ENCODE data around the gene USP46. TPM values are rescaled to one million over a fixed set of nuclear protein-coding genes. Genes with fewer than 3 reads are reported as not detected.

Gene USP46
- total RNA-seq, 1 experiment from 2014 or later: 14.5 TPM

DNA sequence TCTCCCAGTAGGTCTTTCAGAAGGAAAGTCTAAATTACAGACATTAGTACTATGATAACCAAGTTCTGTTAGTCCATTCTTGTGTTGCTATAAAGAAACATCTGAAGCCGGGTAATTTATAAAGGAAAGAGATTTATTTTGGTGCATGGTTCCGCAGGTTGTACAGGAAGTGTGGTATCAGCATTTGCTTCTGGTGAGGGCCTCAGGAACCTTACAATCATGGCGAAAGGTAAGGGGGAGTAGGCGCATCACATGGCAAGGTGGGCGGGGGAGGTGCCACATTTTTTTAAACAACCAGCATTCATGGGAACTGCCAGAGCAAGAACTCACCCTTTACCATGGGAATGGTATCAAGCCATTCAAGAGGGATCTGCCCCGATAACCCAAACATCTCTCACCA, 26.2 kb upstream of the USP46 start:
- no peaks in the 10 kb centered on the region for H3K79me2 ChIP-seq (ENCODE audit: low read length)
- H3K9me3 ChIP-seq (ENCODE audit: low read length): no peaks in the 10 kb centered on the region
- no peaks in the 10 kb centered on the region for H3K9me2 ChIP-seq (replicated peaks; ENCODE audit: insufficient read depth, low read length)
- H3K4me3 ChIP-seq (ENCODE audit: low read length): no peak overlapping the region
- no peaks in the 10 kb centered on the region for H4K20me1 ChIP-seq (ENCODE audit: insufficient read depth, low read depth, low read length)
- no peaks in the 10 kb centered on the region for H3K36me3 ChIP-seq (ENCODE audit: insufficient read depth, low read length)
- no peaks in the 10 kb centered on the region for H3K27me3 ChIP-seq (ENCODE audit: low read length)
- H3K9ac ChIP-seq (ENCODE audit: low read length): no peak overlapping the region
- DNase-seq: no peak
- no peak overlapping the region for H3K4me2 ChIP-seq (ENCODE audit: low read depth, low read length, poor library complexity, severe bottlenecking)
- H3K27ac ChIP-seq (ENCODE audit: low read length): no peak overlapping the region
- H3K4me1 ChIP-seq (ENCODE audit: low read length): no peaks in the 10 kb centered on the region
- no peak overlapping the region for H2AFZ ChIP-seq (ENCODE audit: low read length)

DNA sequence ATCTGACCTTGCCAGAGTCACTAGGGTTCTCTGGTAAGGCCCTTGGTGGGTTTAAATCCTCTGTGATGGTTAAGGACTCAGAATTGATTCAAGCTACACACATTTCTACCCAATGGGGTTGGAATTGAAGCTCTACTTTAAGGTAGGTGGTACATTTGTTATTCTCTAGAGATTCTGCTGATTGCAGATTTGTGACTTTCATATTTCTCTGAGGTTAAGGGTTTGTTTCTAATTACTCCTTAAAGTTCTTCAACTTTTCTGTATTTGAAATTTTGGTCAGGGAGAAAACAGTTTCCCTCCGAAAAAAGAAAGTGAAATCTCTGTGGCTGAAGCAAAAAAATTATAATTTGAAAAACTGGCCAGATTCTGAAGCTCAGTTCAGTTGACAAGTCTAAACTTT, 25.8 kb upstream of the USP46 start:
- Histone ChIP-seq H3K27me3 (ENCODE audit: low read length) (no peaks in the 10 kb centered on the region), H3K4me3 (ENCODE audit: low read length) (no peak overlapping the region), H3K36me3 (ENCODE audit: insufficient read depth, low read length) (no peaks in the 10 kb centered on the region), H3K9me2 (replicated peaks; ENCODE audit: insufficient read depth, low read length) (no peaks in the 10 kb centered on the region), H3K27ac (ENCODE audit: low read length) (no peak overlapping the region), H3K4me2 (ENCODE audit: low read depth, low read length, poor library complexity, severe bottlenecking) (no peak overlapping the region), H3K4me1 (ENCODE audit: low read length) (no peaks in the 10 kb centered on the region), H3K9me3 (ENCODE audit: low read length) (no peaks in the 10 kb centered on the region), H3K79me2 (ENCODE audit: low read length) (no peaks in the 10 kb centered on the region), H4K20me1 (ENCODE audit: insufficient read depth, low read depth, low read length) (no peaks in the 10 kb centered on the region), H2AFZ (ENCODE audit: low read length) (no peak overlapping the region), H3K9ac (ENCODE audit: low read length) (no peak overlapping the region)
- DNase-seq: no peak

DNA sequence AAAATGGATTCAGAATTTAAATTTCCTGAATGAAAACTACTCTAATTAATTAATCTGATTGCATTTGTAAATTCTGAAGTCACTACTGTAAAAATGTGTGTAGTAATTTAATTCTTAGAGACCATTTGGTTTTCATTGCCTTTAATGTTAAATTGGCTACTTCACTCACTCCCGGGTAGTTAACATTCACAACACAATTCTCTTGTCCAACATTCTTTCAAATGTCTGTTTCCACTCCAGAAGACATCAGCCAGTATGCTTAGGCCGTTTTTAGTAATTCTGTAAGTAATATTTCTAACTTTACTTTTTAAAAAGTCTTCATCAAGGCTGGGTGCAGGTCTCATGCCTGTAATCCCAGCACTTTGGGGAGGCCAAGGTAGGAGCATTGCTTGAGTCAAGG, 21.3 kb upstream of the USP46 start:
- Histone ChIP-seq H3K4me3 (ENCODE audit: low read length) (no peak overlapping the region), H3K9me3 (ENCODE audit: low read length) (no peaks in the 10 kb centered on the region), H4K20me1 (ENCODE audit: insufficient read depth, low read depth, low read length) (no peaks in the 10 kb centered on the region), H2AFZ (ENCODE audit: low read length) (no peak overlapping the region), H3K79me2 (ENCODE audit: low read length) (no peaks in the 10 kb centered on the region), H3K4me2 (ENCODE audit: low read depth, low read length, poor library complexity, severe bottlenecking) (no peak overlapping the region), H3K9me2 (replicated peaks; ENCODE audit: insufficient read depth, low read length) (no peaks in the 10 kb centered on the region), H3K27ac (ENCODE audit: low read length) (no peak overlapping the region), H3K36me3 (ENCODE audit: insufficient read depth, low read length) (no peaks in the 10 kb centered on the region), H3K27me3 (ENCODE audit: low read length) (no peaks in the 10 kb centered on the region), H3K4me1 (ENCODE audit: low read length) (no peaks in the 10 kb centered on the region), H3K9ac (ENCODE audit: low read length) (no peak overlapping the region)
- no peak for DNase-seq

DNA sequence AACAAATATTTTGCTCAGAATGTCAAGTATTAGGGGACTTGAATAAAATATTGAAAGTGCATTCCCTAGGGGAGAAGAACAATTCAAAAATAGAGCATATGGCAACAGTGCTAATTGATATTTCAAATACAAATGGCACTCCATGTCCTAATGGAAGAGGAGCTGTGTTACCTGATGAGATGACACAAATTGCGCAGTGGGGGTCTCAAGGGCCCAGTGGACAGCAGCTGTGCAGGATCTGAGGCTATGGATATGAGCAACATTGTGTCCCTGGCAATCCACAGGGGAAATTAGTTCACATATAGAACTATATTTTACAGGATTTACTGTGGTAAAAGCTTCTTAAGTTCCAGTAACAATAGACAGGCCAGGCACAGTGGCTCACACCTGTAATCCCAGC, 17.4 kb upstream of the USP46 start:
- no peak for DNase-seq
- no peak overlapping the region for H3K27ac ChIP-seq (ENCODE audit: low read length)
- H3K27me3 ChIP-seq (ENCODE audit: low read length): no peaks in the 10 kb centered on the region

DNA sequence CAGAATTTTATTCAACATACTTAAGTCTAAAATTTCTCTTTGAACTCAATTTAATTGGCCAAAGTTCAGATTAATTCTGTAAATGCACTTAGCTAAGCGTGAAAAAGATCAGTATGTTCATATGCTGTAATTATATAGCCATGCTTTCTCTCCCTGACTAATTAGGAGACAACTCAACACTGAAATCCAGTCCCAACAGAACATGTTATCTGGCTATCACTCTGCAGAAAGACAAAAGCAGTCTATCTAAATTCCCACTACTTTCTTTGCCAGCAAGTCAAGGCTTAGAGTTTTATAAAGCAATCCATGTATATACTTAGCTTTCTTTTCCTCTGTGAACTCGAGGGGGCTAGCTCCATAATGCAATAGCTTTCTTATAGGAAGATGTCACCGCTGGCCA, 16.0 kb upstream of the USP46 start:
- Histone ChIP-seq H3K9me3 (ENCODE audit: low read length) (no peaks in the 10 kb centered on the region), H3K9me2 (replicated peaks; ENCODE audit: insufficient read depth, low read length) (no peaks in the 10 kb centered on the region), H3K36me3 (ENCODE audit: insufficient read depth, low read length) (no peaks in the 10 kb centered on the region), H3K79me2 (ENCODE audit: low read length) (no peaks in the 10 kb centered on the region), H2AFZ (ENCODE audit: low read length) (no peak overlapping the region), H4K20me1 (ENCODE audit: insufficient read depth, low read depth, low read length) (peaks cover 3% of the 10 kb centered on the region; the same call in 1 of the 2 replicates), H3K9ac (ENCODE audit: low read length) (no peak overlapping the region), H3K4me3 (ENCODE audit: low read length) (no peak overlapping the region), H3K4me2 (ENCODE audit: low read depth, low read length, poor library complexity, severe bottlenecking) (no peak overlapping the region), H3K27ac (ENCODE audit: low read length) (no peak overlapping the region), H3K4me1 (ENCODE audit: low read length) (no peaks in the 10 kb centered on the region), H3K27me3 (ENCODE audit: low read length) (no peaks in the 10 kb centered on the region)
- DNase-seq: no peak

More for the DNA sequence above, 17.4 kb upstream of the USP46 start:
- Histone ChIP-seq H3K4me1 (ENCODE audit: low read length) (no peaks in the 10 kb centered on the region), H3K9me2 (replicated peaks; ENCODE audit: insufficient read depth, low read length) (no peaks in the 10 kb centered on the region), H3K36me3 (ENCODE audit: insufficient read depth, low read length) (no peaks in the 10 kb centered on the region), H2AFZ (ENCODE audit: low read length) (no peak overlapping the region), H4K20me1 (ENCODE audit: insufficient read depth, low read depth, low read length) (no peaks in the 10 kb centered on the region), H3K9ac (ENCODE audit: low read length) (no peak overlapping the region), H3K4me2 (ENCODE audit: low read depth, low read length, poor library complexity, severe bottlenecking) (no peak overlapping the region), H3K9me3 (ENCODE audit: low read length) (no peaks in the 10 kb centered on the region), H3K79me2 (ENCODE audit: low read length) (no peaks in the 10 kb centered on the region), H3K4me3 (ENCODE audit: low read length) (no peak overlapping the region)

DNA sequence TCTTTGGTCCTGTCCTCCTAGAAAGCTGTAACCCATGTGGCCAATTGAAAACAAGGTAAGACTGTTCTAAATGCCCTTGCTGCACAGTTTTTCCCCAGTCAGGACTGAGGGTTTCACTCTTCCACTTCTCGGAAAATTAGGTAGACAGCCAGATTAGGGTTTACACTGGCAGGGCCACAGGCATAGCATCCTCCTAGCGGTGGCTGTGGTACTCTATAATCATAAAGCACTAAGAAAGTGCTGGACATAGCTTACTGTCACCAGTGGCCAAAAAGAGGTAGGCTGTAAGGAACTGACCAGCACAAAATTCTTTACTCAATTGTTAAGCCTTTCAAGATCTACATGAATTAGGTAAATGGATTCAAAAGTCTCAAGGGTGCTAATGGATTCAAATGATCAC, 11.6 kb upstream of the USP46 start:
- H3K27me3 ChIP-seq (ENCODE audit: low read length): no peaks in the 10 kb centered on the region
- no peak overlapping the region for H3K9ac ChIP-seq (ENCODE audit: low read length)
- no peak overlapping the region for H3K4me2 ChIP-seq (ENCODE audit: low read depth, low read length, poor library complexity, severe bottlenecking)
- H3K79me2 ChIP-seq (ENCODE audit: low read length): no peaks in the 10 kb centered on the region
- H2AFZ ChIP-seq (ENCODE audit: low read length): no peak overlapping the region
- no peak overlapping the region for H3K4me3 ChIP-seq (ENCODE audit: low read length)
- no peaks in the 10 kb centered on the region for H3K9me3 ChIP-seq (ENCODE audit: low read length)
- no peak for DNase-seq
- peaks cover 3% of the 10 kb centered on the region; the same call in 1 of the 2 replicates for H4K20me1 ChIP-seq (ENCODE audit: insufficient read depth, low read depth, low read length)
- no peaks in the 10 kb centered on the region for H3K36me3 ChIP-seq (ENCODE audit: insufficient read depth, low read length)
- no peaks in the 10 kb centered on the region for H3K4me1 ChIP-seq (ENCODE audit: low read length)
- no peaks in the 10 kb centered on the region for H3K9me2 ChIP-seq (replicated peaks; ENCODE audit: insufficient read depth, low read length)
- H3K27ac ChIP-seq (ENCODE audit: low read length): no peak overlapping the region

DNA sequence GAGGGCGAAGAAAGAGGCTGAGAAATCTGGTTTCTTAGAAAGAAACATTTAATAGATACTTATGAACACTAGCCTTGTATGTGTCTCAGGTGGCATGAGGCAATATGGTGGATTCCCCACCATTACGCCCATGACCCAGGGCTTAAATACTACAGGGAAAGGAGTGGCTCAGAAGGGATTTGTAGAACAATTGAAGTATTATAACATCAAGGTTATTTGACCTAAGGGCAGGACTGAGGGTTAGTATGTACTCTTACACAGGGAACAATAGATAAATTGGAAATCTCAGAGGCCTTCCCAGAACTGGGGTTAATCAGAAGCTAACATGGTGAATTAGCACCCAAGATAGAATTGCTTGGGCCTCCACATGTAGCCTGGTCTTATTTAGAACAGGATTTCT, 11.0 kb upstream of the USP46 start:
- H3K4me3 ChIP-seq (ENCODE audit: low read length): no peak overlapping the region
- no peak overlapping the region for H2AFZ ChIP-seq (ENCODE audit: low read length)
- H3K79me2 ChIP-seq (ENCODE audit: low read length): no peaks in the 10 kb centered on the region
- DNase-seq: no peak
- H3K36me3 ChIP-seq (ENCODE audit: insufficient read depth, low read length): no peaks in the 10 kb centered on the region
- no peak overlapping the region for H3K4me2 ChIP-seq (ENCODE audit: low read depth, low read length, poor library complexity, severe bottlenecking)
- H4K20me1 ChIP-seq (ENCODE audit: insufficient read depth, low read depth, low read length): peaks cover 3% of the 10 kb centered on the region; the same call in 1 of the 2 replicates
- H3K9me3 ChIP-seq (ENCODE audit: low read length): no peaks in the 10 kb centered on the region
- no peaks in the 10 kb centered on the region for H3K4me1 ChIP-seq (ENCODE audit: low read length)
- H3K9me2 ChIP-seq (replicated peaks; ENCODE audit: insufficient read depth, low read length): no peaks in the 10 kb centered on the region
- H3K9ac ChIP-seq (ENCODE audit: low read length): no peak overlapping the region
- H3K27ac ChIP-seq (ENCODE audit: low read length): no peak overlapping the region
- no peaks in the 10 kb centered on the region for H3K27me3 ChIP-seq (ENCODE audit: low read length)

DNA sequence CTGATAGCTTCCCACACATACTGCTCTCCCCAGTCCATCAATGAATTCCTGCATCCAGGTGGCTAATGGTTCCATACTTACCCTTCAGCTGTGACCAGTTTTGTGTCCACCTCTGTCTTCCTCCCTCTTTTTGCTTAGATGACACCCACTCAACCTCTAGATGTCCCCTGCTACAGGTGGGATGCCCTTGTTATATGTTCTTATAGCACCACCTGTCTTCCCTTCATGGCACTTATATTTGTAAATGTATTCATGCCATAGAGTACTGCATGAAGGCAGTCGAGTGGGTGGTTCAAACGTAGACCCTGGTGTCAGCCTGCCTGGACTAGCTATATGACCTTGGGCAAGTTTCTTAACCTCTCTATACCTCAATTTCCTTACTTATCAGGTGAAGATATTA, 6.5 kb upstream of the USP46 start:
- H4K20me1 ChIP-seq (ENCODE audit: insufficient read depth, low read depth, low read length): peaks cover 3% of the 10 kb centered on the region; the same call in 1 of the 2 replicates
- H3K9ac ChIP-seq (ENCODE audit: low read length): no peak overlapping the region
- H3K9me2 ChIP-seq (replicated peaks; ENCODE audit: insufficient read depth, low read length): no peaks in the 10 kb centered on the region
- H3K4me2 ChIP-seq (ENCODE audit: low read depth, low read length, poor library complexity, severe bottlenecking): no peak overlapping the region
- peaks cover 8% of the 10 kb centered on the region for H3K4me1 ChIP-seq (ENCODE audit: low read length)
- DNase-seq: peak; percentile 79
- H3K9me3 ChIP-seq (ENCODE audit: low read length): no peaks in the 10 kb centered on the region
- no peaks in the 10 kb centered on the region for H3K79me2 ChIP-seq (ENCODE audit: low read length)
- no peak overlapping the region for H2AFZ ChIP-seq (ENCODE audit: low read length)
- no peaks in the 10 kb centered on the region for H3K27me3 ChIP-seq (ENCODE audit: low read length)
- peaks cover 10% of the 10 kb centered on the region for H3K36me3 ChIP-seq (ENCODE audit: insufficient read depth, low read length)
- H3K4me3 ChIP-seq (ENCODE audit: low read length): no peak overlapping the region
- H3K27ac ChIP-seq (ENCODE audit: low read length): no peak overlapping the region

DNA sequence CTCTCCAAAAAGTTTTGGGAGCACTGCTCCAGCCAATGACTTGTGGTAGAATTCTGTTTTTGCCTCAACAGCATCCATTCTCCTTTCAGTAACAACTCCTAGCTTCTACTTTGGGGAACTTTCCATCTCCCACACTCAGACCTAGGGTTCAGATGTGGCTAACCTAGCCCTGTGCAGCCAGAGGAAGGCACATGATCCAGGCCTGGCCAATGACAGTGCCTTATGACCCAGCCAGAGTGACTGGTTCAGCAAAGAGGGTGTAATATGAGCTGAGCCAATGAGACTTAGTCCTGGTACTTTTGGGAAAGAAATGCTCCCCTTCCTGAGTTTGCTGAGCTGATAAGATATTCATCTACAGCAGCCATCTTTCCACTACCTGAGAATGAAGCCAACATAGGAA, 5.4 kb upstream of the USP46 start:
- Histone ChIP-seq H3K9me2 (replicated peaks; ENCODE audit: insufficient read depth, low read length) (no peaks in the 10 kb centered on the region), H3K9me3 (ENCODE audit: low read length) (no peaks in the 10 kb centered on the region), H3K4me3 (ENCODE audit: low read length) (no peak overlapping the region), H3K4me1 (ENCODE audit: low read length) (peaks cover 17% of the 10 kb centered on the region), H3K36me3 (ENCODE audit: insufficient read depth, low read length) (peaks cover 10% of the 10 kb centered on the region), H3K4me2 (ENCODE audit: low read depth, low read length, poor library complexity, severe bottlenecking) (no peak overlapping the region), H4K20me1 (ENCODE audit: insufficient read depth, low read depth, low read length) (no peaks in the 10 kb centered on the region), H3K9ac (ENCODE audit: low read length) (no peak overlapping the region), H3K27ac (ENCODE audit: low read length) (no peak overlapping the region), H2AFZ (ENCODE audit: low read length) (no peak overlapping the region), H3K79me2 (ENCODE audit: low read length) (peaks cover 7% of the 10 kb centered on the region; the same call in 1 of the 2 replicates), H3K27me3 (ENCODE audit: low read length) (no peaks in the 10 kb centered on the region)
- DNase-seq: peak; percentile 60
